ENCODE data around the gene ZMIZ2.

- TF ChIP-seq NFIC (IDR thresholded peaks at IDR 0.05) (no peak), REST (IDR thresholded peaks at IDR 0.05; ENCODE audit: low read depth) (no peak), EP300 (IDR thresholded peaks at IDR 0.05; ENCODE audit: borderline replicate concordance) (no peak), USF1 (IDR thresholded peaks at IDR 0.05) (no peak)
These were observed 41.3 kb downstream of the ZMIZ2 start for GRCh38 chr7:44789990-44790389.
